Measurements from ENCODE around the gene ST14. TPM values are rescaled to one million over a fixed set of nuclear protein-coding genes. Genes with fewer than 3 reads are reported as not detected.
"Not testable (repeated sequence)": the region's sequence is repeated elsewhere in the genome, so short reads cannot be mapped to it uniquely, and the experiment has no call there.

Gene ST14
- total and polyA plus RNA-seq, 2 donors (not counting 3 experiments of a cell fraction or from before 2014, with no cell fraction given) = 0.08 TPM; not detected in 1

DNA sequence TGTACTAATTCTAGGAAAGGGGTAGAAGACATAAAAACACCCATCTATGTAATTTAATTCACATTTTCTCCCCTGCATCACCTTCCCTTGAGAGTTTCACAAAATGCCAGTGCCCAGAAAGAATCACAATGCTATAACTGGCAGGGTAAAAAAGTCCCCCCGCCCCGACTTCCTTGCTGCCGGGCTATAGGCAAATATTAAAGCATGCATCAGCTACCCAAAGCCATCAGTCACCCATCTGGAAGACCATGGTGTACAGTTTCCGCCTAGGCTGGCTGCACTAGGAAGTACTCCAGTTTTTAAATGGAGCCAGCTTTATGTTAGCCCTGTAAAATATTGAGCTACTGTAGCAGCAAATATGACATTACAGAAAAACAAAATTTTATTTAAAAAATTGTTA, 67.8 kb downstream of the ST14 start:
- H3K9me3 ChIP-seq (replicated peaks; ENCODE audit: control insufficient read depth, insufficient read depth, low read length) = no peaks in the 10 kb centered on the region
- CTCF ChIA-PET = interaction anchor here (5.6 kb wide), 1 partner anchor 15 kb away, joined by 26 read pairs; no protein-coding TSS in a partner anchor
- H3K36me3 ChIP-seq (ENCODE audit: control insufficient read depth in 2 of 2, extremely low read depth in 1 of 2, insufficient read depth in 2 of 2, low read length in 2 of 2) = no peaks in the 10 kb centered on the region
- DNase-seq (ENCODE audit: low read depth, low spot score) (no peak), FAIRE-seq (no peak)
- no peaks in the 10 kb centered on the region for H4K20me1 ChIP-seq (replicated peaks; ENCODE audit: control insufficient read depth, extremely low read depth, insufficient read depth, low read length)
- no peak overlapping the region for H2AFZ ChIP-seq (ENCODE audit: low read depth, low read length)
- no peak overlapping the region for H3K4me3 ChIP-seq (replicated peaks in 1 of 3; ENCODE audit: insufficient read depth in 1 of 3, low read depth in 1 of 3, low read length in 3 of 3)
- POLR2A ChIA-PET = no interaction called here
- H3K4me2 ChIP-seq (ENCODE audit: insufficient read depth, low read length) = no peak overlapping the region
- H3K9me1 ChIP-seq (replicated peaks; ENCODE audit: control insufficient read depth, extremely low read depth, insufficient read depth, low read length) = no peaks in the 10 kb centered on the region
- no peaks in the 10 kb centered on the region for H3K4me1 ChIP-seq (ENCODE audit: control insufficient read depth, extremely low read depth, insufficient read depth, low read length)
- H3K27ac ChIP-seq (ENCODE audit: insufficient read depth, low read depth, low read length) = no peak overlapping the region
- TF ChIP-seq JUN (IDR thresholded peaks at IDR 0.05; ENCODE audit: borderline replicate concordance, insufficient read depth, insufficient read length, low read depth) (no peak), POLR2AphosphoS5 (IDR thresholded peaks at IDR 0.05; ENCODE audit: insufficient read depth, low read depth, low read length) (no peak), GATA2 (IDR thresholded peaks at IDR 0.05; ENCODE audit: insufficient read depth, insufficient read length, low read depth, low read length) (no peak)
- TF ChIP-seq, protein P1, sequence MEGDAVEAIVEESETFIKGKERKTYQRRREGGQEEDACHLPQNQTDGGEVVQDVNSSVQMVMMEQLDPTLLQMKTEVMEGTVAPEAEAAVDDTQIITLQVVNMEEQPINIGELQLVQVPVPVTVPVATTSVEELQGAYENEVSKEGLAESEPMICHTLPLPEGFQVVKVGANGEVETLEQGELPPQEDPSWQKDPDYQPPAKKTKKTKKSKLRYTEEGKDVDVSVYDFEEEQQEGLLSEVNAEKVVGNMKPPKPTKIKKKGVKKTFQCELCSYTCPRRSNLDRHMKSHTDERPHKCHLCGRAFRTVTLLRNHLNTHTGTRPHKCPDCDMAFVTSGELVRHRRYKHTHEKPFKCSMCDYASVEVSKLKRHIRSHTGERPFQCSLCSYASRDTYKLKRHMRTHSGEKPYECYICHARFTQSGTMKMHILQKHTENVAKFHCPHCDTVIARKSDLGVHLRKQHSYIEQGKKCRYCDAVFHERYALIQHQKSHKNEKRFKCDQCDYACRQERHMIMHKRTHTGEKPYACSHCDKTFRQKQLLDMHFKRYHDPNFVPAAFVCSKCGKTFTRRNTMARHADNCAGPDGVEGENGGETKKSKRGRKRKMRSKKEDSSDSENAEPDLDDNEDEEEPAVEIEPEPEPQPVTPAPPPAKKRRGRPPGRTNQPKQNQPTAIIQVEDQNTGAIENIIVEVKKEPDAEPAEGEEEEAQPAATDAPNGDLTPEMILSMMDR (IDR thresholded peaks at IDR 0.05; ENCODE audit: extremely low read depth in 1 of 2, insufficient read depth in 1 of 2, low read depth in 1 of 2, low read length in 2 of 2) = no peak
- no peak overlapping the region for H3K9ac ChIP-seq (replicated peaks; ENCODE audit: extremely low read depth, insufficient read depth, low read length)
- H3K27me3 ChIP-seq (ENCODE audit: control insufficient read depth in 2 of 2, insufficient read depth in 2 of 2, low read length in 2 of 2) = no peaks in the 10 kb centered on the region
- BruUV-seq (replicated peaks) = no TSS peak
- intact Hi-C loops (cut with micrococcal nuclease) = no loop called here
- no peaks in the 10 kb centered on the region for H3K79me2 ChIP-seq (ENCODE audit: control insufficient read depth, insufficient read depth, low read length)
- dilution Hi-C loops (cut with MboI; ENCODE audit: extremely low pct_ligation_motif_present, low sequenced_read_pairs) = no loop called here

DNA sequence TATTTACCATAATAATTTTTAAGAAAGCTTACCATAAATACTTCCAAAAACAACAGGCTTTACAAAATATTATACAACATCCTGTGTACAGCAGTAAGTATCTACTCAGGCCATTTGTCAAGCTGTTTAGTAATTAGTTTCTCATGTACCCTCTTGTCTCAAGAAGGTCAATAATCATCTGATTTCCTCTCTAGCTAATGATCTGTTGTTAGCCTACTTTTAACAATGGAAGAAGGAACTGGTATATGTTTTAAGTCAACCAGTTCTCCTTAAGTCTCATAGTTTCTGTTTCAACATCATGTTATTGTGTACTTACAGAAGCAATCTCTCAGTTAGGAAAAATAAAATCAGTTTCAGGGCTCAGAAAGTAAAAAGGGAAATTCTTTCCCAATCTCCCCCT, 73.9 kb downstream of the ST14 start:
- dilution Hi-C loops (cut with MboI; ENCODE audit: extremely low pct_ligation_motif_present, low sequenced_read_pairs); POLR2A ChIA-PET; H3K4me2 ChIP-seq (ENCODE audit: insufficient read depth, low read length); H3K9ac ChIP-seq (replicated peaks; ENCODE audit: extremely low read depth, insufficient read depth, low read length); H3K27ac ChIP-seq (ENCODE audit: insufficient read depth, low read depth, low read length); H3K4me1 ChIP-seq (ENCODE audit: control insufficient read depth, extremely low read depth, insufficient read depth, low read length); H3K9me1 ChIP-seq (replicated peaks; ENCODE audit: control insufficient read depth, extremely low read depth, insufficient read depth, low read length); H2AFZ ChIP-seq (ENCODE audit: low read depth, low read length); H4K20me1 ChIP-seq (replicated peaks; ENCODE audit: control insufficient read depth, extremely low read depth, insufficient read depth, low read length); FAIRE-seq; BruUV-seq (replicated peaks); H3K79me2 ChIP-seq (ENCODE audit: control insufficient read depth, insufficient read depth, low read length); intact Hi-C loops (cut with micrococcal nuclease); CTCF ChIA-PET; H3K27me3 ChIP-seq (ENCODE audit: control insufficient read depth in 2 of 2, insufficient read depth in 2 of 2, low read length in 2 of 2); H3K36me3 ChIP-seq (ENCODE audit: control insufficient read depth in 2 of 2, extremely low read depth in 1 of 2, insufficient read depth in 2 of 2, low read length in 2 of 2); DNase-seq (ENCODE audit: low read depth, low spot score); H3K9me3 ChIP-seq (replicated peaks; ENCODE audit: control insufficient read depth, insufficient read depth, low read length); H3K4me3 ChIP-seq (replicated peaks in 1 of 3; ENCODE audit: insufficient read depth in 1 of 3, low read depth in 1 of 3, low read length in 3 of 3): not testable (repeated sequence)

DNA sequence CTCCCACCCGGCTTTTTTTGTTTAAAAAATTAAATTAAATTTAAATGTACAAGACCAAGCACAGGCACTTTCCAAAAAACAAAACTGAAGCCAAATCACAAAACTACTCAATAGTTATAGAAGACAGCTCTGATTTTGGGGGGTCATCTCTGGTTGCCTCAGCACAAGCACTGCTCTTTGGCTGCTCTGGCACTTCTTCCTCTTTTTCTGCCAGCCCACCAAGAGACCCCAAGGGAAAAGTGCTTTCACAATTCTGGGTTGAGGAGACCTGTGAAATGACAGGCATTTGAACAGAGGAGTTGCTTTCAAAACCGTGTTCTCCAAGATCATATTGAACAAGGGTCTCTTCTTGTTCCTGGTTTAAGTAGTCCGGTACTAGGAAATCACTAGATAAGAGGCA, 74.3 kb downstream of the ST14 start:
- BruUV-seq (replicated peaks); H3K36me3 ChIP-seq (ENCODE audit: control insufficient read depth in 2 of 2, extremely low read depth in 1 of 2, insufficient read depth in 2 of 2, low read length in 2 of 2); H3K9me3 ChIP-seq (replicated peaks; ENCODE audit: control insufficient read depth, insufficient read depth, low read length); CTCF ChIA-PET; H2AFZ ChIP-seq (ENCODE audit: low read depth, low read length); H3K9ac ChIP-seq (replicated peaks; ENCODE audit: extremely low read depth, insufficient read depth, low read length); DNase-seq (ENCODE audit: low read depth, low spot score); H4K20me1 ChIP-seq (replicated peaks; ENCODE audit: control insufficient read depth, extremely low read depth, insufficient read depth, low read length); FAIRE-seq; H3K27ac ChIP-seq (ENCODE audit: insufficient read depth, low read depth, low read length); H3K9me1 ChIP-seq (replicated peaks; ENCODE audit: control insufficient read depth, extremely low read depth, insufficient read depth, low read length); POLR2A ChIA-PET; H3K27me3 ChIP-seq (ENCODE audit: control insufficient read depth in 2 of 2, insufficient read depth in 2 of 2, low read length in 2 of 2); intact Hi-C loops (cut with micrococcal nuclease); dilution Hi-C loops (cut with MboI; ENCODE audit: extremely low pct_ligation_motif_present, low sequenced_read_pairs); H3K4me2 ChIP-seq (ENCODE audit: insufficient read depth, low read length); H3K79me2 ChIP-seq (ENCODE audit: control insufficient read depth, insufficient read depth, low read length); H3K4me3 ChIP-seq (replicated peaks in 1 of 3; ENCODE audit: insufficient read depth in 1 of 3, low read depth in 1 of 3, low read length in 3 of 3); H3K4me1 ChIP-seq (ENCODE audit: control insufficient read depth, extremely low read depth, insufficient read depth, low read length): not testable (repeated sequence)
